Lower leg skin (tissue), 4 donors: ENCODE measurements around the gene LMO2. TPM values are rescaled to one million over a fixed set of nuclear protein-coding genes. Genes with fewer than 3 reads are reported as not detected.

Experiments used
- DNase-seq, 2 donors: peaks; one replicate each; pipeline ENCODE4 v3.0.0-alpha.2; 2019; ENCODE audit warnings: low spot score in 2 of 2
- H3K4me3 ChIP-seq: fragments of 200-600 bp; sonication (generic); 2 replicates; pipeline ENCODE4 v1.5.1; 2017; ENCODE audit warnings: mild to moderate bottlenecking, low read depth; ENCODE audit not compliant: poor library complexity, severe bottlenecking
- CTCF ChIP-seq, 3 donors: fragments of 450-650 bp; IDR thresholded peaks; one replicate each; pipeline ENCODE4 v1.5.1; 2016; ENCODE audit warnings: antibody characterized with exemption in 3 of 3, mild to moderate bottlenecking in 3 of 3, moderate library complexity in 2 of 3
- POLR2A ChIP-seq, 2 donors: fragments of 450-650 bp; IDR thresholded peaks; one replicate each; pipeline ENCODE4 v1.6.1; 2016 to 2017; ENCODE audit warnings: antibody characterized with exemption in 2 of 2, mild to moderate bottlenecking in 1 of 2, moderate library complexity in 1 of 2
- WGBS, 2 donors: methylation state at CpG; one replicate each; pipeline ENCODE4 v1.1.5; 2018; 5-methylcytosine and 5-hydroxymethylcytosine counted together
- intact Hi-C: fragments of 100-400 bp; cut with DNase I; formaldehyde crosslinking; loops from one replicate; pipeline ENCODE4 v1.15.0; 2023; ENCODE audit warnings: low total_unique reads
- total RNA-seq, 4 donors: library from RNA; depleted of rRNA; stranded (reverse); fragments of >200 nt; gene quantifications; one replicate each; pipeline ENCODE4 v1.1.0, GENCODE V29; 2016

Gene LMO2
- 10 to 100 TPM in 2 of 4 donors, 1 to 10 TPM in 2; 2.2 to 15.6 (median 9.8) TPM for total RNA-seq

- intact Hi-C loops = no loop called here
- no peak within 1 kb of the TSS for H3K4me3 ChIP-seq
- WGBS, 2 donors = 68 to 69% methylated on average over 9 of the region's 9 CpGs
- DNase-seq = peak in 1 of 2 donors; percentile 69
- TF ChIP-seq POLR2A (IDR thresholded peaks at IDR 0.05) = no peak
- no peak for TF ChIP-seq CTCF (IDR thresholded peaks at IDR 0.05)
Measured at GRCh38 chr11:33891714-33892327, at the start of gene LMO2. LMO2 (minus strand) TSS chr11:33892076; CDS start chr11:33869716, 22,360 bp downstream.

- intact Hi-C loops = no loop called here
- 76 to 96% methylated on average over 2 of the region's 2 CpGs for WGBS, 2 donors
- no peak for DNase-seq
- H3K4me3 ChIP-seq = no peak overlapping the region
- TF ChIP-seq POLR2A (IDR thresholded peaks at IDR 0.05) (no peak), CTCF (IDR thresholded peaks at IDR 0.05) (no peak)
Measured at GRCh38 chr11:33940538-33940815, 48.6 kb upstream of the LMO2 start.

DNA sequence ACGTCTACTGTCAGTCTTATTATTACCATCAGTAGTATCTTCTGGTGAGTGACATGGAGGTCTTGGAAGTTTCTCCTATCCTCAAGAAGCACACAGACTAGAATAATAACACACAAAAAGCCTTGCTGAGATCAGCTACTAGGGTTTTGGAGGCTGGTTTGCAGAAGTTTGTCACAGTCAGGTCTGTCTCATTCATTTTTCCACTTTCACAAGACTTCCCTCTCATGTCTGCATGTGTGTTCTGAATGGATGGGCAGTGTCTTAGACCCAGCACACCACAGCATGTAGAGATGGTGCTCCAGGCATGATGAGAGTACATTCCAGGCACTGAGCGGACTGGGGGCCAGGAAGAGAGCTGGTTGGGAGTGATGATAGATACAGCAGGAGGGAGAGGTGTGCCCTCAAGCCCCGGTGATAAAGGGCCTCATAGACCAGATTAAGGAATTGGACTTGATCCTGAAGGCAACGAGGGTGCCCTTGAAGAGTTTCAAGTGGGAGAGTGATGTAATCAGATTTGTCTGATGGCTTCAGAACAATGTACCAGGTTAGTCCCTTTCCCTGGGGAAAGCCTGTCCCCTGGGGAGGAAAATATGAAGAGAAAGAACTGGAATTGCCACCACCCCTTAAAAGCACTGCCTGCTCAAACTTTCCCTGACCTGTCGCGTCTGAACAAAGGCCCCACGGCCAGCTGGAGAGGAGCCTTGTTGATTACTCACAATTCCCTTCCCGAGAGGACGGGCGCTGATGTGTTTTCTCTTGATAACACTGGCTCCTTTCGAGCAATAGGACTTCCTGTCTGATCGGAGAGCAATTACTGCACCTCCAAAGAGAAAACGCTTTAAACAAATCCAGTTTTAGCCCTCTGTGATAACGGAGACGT lies 45.1 kb upstream of the LMO2 start:
- intact Hi-C loops = no loop called here
- WGBS, 2 donors = 20% methylated on average over 15 of the region's 15 CpGs
- DNase-seq = peak; percentile 63 to 92
- TF ChIP-seq CTCF (IDR thresholded peaks at IDR 0.05) (no peak), POLR2A (IDR thresholded peaks at IDR 0.05) (no peak)
- no peak overlapping the region for H3K4me3 ChIP-seq

GRCh38 chr11:33935461-33936456 lies 43.9 kb upstream of the LMO2 start:
- no peak for TF ChIP-seq CTCF (IDR thresholded peaks at IDR 0.05)
- no peak for TF ChIP-seq POLR2A (IDR thresholded peaks at IDR 0.05)
- no peak overlapping the region for H3K4me3 ChIP-seq
- intact Hi-C loops = no loop called here
- no peak for DNase-seq
- 83 to 87% methylated on average over 14 of the region's 14 CpGs for WGBS, 2 donors

DNA sequence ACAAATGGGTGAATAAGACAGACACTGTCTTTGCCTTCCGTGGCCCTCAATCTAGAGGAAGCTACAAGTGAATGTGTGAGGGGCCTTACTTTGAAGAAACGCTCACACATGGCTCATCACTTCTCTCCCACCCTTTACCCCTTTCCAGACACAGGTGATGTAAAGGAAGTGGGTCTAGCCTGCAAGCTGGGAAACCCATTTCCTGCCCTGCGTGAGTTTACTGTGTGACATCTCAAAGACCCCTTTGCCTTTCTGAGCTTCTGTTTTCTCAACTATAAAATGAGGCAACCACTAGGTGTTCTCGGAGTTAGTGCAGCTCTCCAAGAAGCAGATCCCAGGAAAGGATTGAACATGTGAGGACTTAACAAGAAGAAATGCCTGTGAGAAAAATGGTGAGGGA lies 43.1 kb upstream of the LMO2 start:
- TF ChIP-seq CTCF (IDR thresholded peaks at IDR 0.05) = no peak
- WGBS, 2 donors = 90 to 91% methylated on average over 4 of the region's 4 CpGs
- no peak overlapping the region for H3K4me3 ChIP-seq
- no peak for DNase-seq
- intact Hi-C loops = no loop called here
